IPS DF 19.7 (cell line): ENCODE measurements around the gene GIPC3.

Experiments used
- DNase-seq: peaks from one replicate; pipeline ENCODE4 v3.0.0-alpha.2; 2013; ENCODE audit warnings: low read depth, low spot score

GIPC3 gene

DNA sequence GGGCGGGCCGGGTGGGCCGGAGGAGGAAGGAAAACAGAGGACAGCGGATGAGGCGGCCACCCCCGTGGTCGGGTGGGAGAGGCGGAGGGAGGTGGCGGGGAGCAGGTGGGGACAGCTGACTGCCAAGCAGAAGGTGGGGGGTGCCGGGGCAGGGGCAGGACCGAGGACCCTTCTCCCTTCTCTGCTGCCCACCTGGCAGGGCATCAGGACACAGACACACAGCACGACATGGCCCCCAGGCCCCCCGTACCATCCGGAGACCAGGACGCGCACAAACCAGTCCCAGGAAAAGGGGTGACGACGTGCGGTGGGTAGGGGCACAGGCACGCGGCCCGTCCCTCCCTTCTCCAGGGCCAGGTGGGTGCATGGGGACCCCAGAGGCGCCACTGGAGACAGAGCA, 52.3 kb downstream of the GIPC3 start:
- DNase-seq: no peak

GRCh38 chr19:3638208-3639193, 53.2 kb downstream of the GIPC3 start:
- DNase-seq: no peak

DNA sequence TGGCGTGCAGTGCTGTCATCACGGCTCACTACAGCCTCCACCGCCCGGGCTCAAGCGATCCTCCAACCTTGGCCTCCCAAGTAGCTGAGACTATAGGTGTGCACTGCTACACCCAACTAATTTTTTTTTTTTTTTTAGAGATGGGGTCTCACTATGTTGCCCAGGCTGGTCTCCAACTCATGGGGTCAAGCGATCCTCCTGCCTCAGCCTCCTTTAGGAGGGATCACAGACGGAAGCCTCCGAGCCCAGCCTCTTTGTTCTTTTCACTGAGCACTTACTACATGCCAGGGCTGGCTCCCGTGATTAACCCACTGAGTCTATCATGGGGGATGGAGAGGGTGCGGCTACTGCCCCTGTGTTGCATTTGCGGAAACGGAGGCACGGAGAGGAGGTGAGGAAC, 54.2 kb downstream of the GIPC3 start:
- no peak for DNase-seq

GRCh38 chr19:3641515-3642269, 56.4 kb downstream of the GIPC3 start:
- DNase-seq: no peak

- no peak for DNase-seq
Observed at GRCh38 chr19:3642296-3642695, 57.0 kb downstream of the GIPC3 start.
